ENCODE results near the gene MACROH2A2. TPM values are rescaled to one million over a fixed set of nuclear protein-coding genes. Genes with fewer than 3 reads are reported as not detected.

Gene MACROH2A2
- total RNA-seq, 2 experiments from 2014 or later = 3.6 to 4.2 TPM

- ChIA-PET CTCF (interaction anchor here (1.2 kb wide), 1 partner anchor 64 kb away, joined by 3 read pairs; no protein-coding TSS in a partner anchor), POLR2A (no interaction called here)
- H3K9me3 Mint-ChIP-seq (ENCODE audit: low read depth) = no peaks in the 10 kb centered on the region
- peaks cover 41% of the 10 kb centered on the region for H3K27me3 Mint-ChIP-seq
- H3K4me3 Mint-ChIP-seq = peak overlapping the region; percentile 74
- no peak overlapping the region for H3K27ac Mint-ChIP-seq
- H3K4me1 Mint-ChIP-seq = peaks cover 9% of the 10 kb centered on the region
- no peak for DNase-seq
- intact Hi-C loops (cut with DNase I, micrococcal nuclease) = no loop called here
- no peaks in the 10 kb centered on the region for H3K36me3 Mint-ChIP-seq (ENCODE audit: low read depth)
- ATAC-seq = no peak
Observed at GRCh38 chr10:70051848-70052247, 798 bp upstream of the MACROH2A2 start.

- ChIA-PET POLR2A (no interaction called here), CTCF (interaction anchor here (1.2 kb wide), 1 partner anchor 63 kb away, joined by 3 read pairs; no protein-coding TSS in a partner anchor)
- Mint-ChIP-seq H3K9me3 (ENCODE audit: low read depth) (no peaks in the 10 kb centered on the region), H3K4me3 (peak overlapping the region; percentile 74), H3K4me1 (peaks cover 9% of the 10 kb centered on the region), H3K27ac (no peak overlapping the region), H3K36me3 (ENCODE audit: low read depth) (no peaks in the 10 kb centered on the region), H3K27me3 (peaks cover 44% of the 10 kb centered on the region)
- intact Hi-C loops (cut with DNase I, micrococcal nuclease) = no loop called here
- DNase-seq = peak; percentile 46
- ATAC-seq = peak; percentile 58
Observed at GRCh38 chr10:70053218-70053840, 683 bp downstream of the MACROH2A2 start.

- Mint-ChIP-seq H3K4me3 (peak overlapping the region; percentile 74), H3K36me3 (ENCODE audit: low read depth) (no peaks in the 10 kb centered on the region), H3K27ac (no peak overlapping the region), H3K9me3 (ENCODE audit: low read depth) (no peaks in the 10 kb centered on the region), H3K4me1 (peaks cover 9% of the 10 kb centered on the region), H3K27me3 (peaks cover 44% of the 10 kb centered on the region)
- ChIA-PET CTCF (interaction anchor here (1.0 kb wide), 1 partner anchor 57 kb away, joined by 3 read pairs; no protein-coding TSS in a partner anchor), POLR2A (no interaction called here)
- DNase-seq (peak; percentile 38), ATAC-seq (no peak)
- intact Hi-C loops (cut with DNase I, micrococcal nuclease) = no loop called here
Observed at GRCh38 chr10:70053841-70054288, 1.2 kb downstream of the MACROH2A2 start.

- ATAC-seq (no peak), DNase-seq (no peak)
- H3K4me1 Mint-ChIP-seq = peaks cover 9% of the 10 kb centered on the region
- H3K9me3 Mint-ChIP-seq (ENCODE audit: low read depth) = no peaks in the 10 kb centered on the region
- POLR2A ChIA-PET = no interaction called here
- H3K27ac Mint-ChIP-seq = no peak overlapping the region
- intact Hi-C loops (cut with DNase I, micrococcal nuclease) = no loop called here
- H3K36me3 Mint-ChIP-seq (ENCODE audit: low read depth) = no peaks in the 10 kb centered on the region
- H3K27me3 Mint-ChIP-seq = peaks cover 44% of the 10 kb centered on the region
- CTCF ChIA-PET = interaction anchor here (0.8 to 1.1 kb wide), 3 partner anchors 39 to 92 kb away, joined by 3 to 4 read pairs (median 3); partner anchors contain the start of gene TYSND1
- H3K4me3 Mint-ChIP-seq = peak overlapping the region; percentile 3
Observed at GRCh38 chr10:70054902-70055301, 2.3 kb downstream of the MACROH2A2 start.

DNA sequence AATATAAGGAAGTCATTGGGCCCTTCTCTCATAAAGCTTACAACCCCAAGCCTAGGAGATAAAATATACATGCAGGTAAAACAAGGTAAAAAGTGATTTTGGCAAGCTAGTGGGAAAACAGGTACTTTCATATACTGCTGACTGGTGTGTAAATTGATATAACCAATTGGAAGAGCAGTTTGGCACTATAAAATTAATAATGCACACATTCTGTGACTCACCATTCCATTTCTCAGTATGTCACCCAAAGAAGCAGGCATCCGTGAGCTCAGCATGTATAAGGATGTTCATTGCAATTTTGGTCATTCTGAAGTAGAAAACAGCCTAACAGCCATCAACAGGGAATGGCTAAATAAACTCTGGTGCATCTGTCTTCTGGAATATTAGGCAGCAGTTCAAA is 2.9 kb downstream of the MACROH2A2 start:
- Mint-ChIP-seq H3K36me3 (ENCODE audit: low read depth) (no peaks in the 10 kb centered on the region), H3K27ac (no peak overlapping the region), H3K4me1 (peaks cover 9% of the 10 kb centered on the region), H3K27me3 (peaks cover 43% of the 10 kb centered on the region), H3K4me3 (no peak overlapping the region), H3K9me3 (ENCODE audit: low read depth) (no peaks in the 10 kb centered on the region)
- ChIA-PET POLR2A (no interaction called here), CTCF (interaction anchor here (1.1 to 1.4 kb wide), 2 partner anchors 38 to 91 kb away, joined by 3 to 5 read pairs; partner anchors contain the start of gene TYSND1)
- no peak for ATAC-seq
- no peak for DNase-seq
- intact Hi-C loops (cut with DNase I, micrococcal nuclease) = no loop called here

DNA sequence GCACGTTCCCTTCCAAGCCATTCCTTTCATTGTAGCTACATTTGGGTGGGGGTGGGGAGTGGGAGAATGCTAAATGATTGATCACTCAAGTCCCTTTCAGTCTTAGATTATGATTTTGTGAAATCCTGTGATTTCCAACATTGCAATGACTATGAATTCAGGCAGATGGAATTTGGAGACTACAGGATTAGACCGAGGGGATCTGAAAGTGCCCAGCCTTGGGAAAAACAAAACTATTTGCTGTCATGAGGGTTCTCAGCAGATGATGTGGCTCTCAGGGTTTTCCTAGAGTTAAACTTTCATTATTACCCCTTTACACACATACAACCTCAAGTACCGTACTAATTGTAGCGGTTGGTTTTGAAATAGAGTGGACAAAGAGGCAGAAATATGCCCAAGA is 4.7 kb downstream of the MACROH2A2 start:
- POLR2A ChIA-PET = no interaction called here

DNA sequence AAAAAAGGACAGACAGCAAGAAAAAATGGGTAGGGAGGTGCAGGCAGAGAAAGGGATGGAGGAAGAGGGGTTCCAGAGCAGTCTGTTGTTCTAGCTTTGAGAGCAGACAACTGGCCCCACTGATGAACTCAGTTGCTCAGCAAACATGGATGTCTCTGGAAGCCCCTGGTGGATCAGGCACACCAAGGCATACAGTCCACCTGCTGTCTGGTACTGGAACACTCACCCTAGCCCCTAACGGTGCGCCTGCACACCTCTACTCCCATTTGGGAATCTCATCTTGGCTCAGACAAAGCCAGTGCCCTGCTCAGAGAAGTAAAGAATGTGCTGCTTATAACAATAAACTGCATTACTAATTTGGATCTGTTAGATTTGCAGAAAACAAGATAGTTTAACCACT is 7.7 kb downstream of the MACROH2A2 start:
- DNase-seq (no peak), ATAC-seq (no peak)
- H3K36me3 Mint-ChIP-seq (ENCODE audit: low read depth) = no peaks in the 10 kb centered on the region
- peaks cover 9% of the 10 kb centered on the region for H3K27me3 Mint-ChIP-seq
- H3K9me3 Mint-ChIP-seq (ENCODE audit: low read depth) = no peaks in the 10 kb centered on the region
- ChIA-PET POLR2A (no interaction called here), CTCF (no interaction called here)
- no peak overlapping the region for H3K27ac Mint-ChIP-seq
- intact Hi-C loops (cut with DNase I, micrococcal nuclease) = no loop called here
- H3K4me1 Mint-ChIP-seq = peaks cover 2% of the 10 kb centered on the region
- no peak overlapping the region for H3K4me3 Mint-ChIP-seq

More for the DNA sequence above, 4.7 kb downstream of the MACROH2A2 start:
- Mint-ChIP-seq H3K9me3 (ENCODE audit: low read depth) (no peaks in the 10 kb centered on the region), H3K4me1 (peaks cover 4% of the 10 kb centered on the region), H3K27me3 (peaks cover 29% of the 10 kb centered on the region), H3K4me3 (no peak overlapping the region), H3K27ac (no peak overlapping the region), H3K36me3 (ENCODE audit: low read depth) (no peaks in the 10 kb centered on the region)
- CTCF ChIA-PET = no interaction called here
- ATAC-seq = no peak
- no peak for DNase-seq
- intact Hi-C loops (cut with DNase I, micrococcal nuclease) = no loop called here

DNA sequence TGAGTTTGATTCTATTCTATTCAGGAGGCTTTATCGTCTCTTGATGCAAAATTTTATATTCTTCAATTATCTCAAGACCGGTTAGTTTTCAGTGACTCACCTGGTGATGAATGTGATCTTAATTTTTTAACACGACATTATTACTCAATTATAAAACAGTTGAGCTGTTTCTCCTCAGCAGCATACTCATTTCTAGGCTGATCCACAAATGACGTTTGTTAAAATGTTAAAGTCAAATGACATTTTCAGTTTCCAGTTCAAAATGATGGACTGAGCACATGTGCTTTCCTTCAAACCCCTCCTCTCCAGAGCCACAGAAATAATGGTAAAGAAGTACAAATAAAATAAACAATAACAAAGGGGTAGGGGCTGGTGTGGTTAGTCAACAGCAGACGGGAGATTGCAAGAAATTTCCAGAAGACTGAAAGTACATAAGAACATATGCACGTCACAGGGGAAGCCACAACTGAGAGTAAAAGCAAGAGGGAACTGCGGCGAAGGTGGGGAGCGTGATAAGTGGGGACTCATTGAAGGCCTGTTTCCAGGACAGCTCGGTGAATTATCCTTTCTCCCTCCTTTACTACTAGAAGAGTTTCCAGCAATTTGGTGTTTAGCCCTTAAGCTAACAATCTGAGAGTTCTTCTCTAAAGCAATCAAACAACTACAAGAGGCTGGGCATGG is 10.9 kb downstream of the MACROH2A2 start:
- H3K9me3 Mint-ChIP-seq (ENCODE audit: low read depth) = no peaks in the 10 kb centered on the region
- no peaks in the 10 kb centered on the region for H3K36me3 Mint-ChIP-seq (ENCODE audit: low read depth)
- H3K4me1 Mint-ChIP-seq = peaks cover 2% of the 10 kb centered on the region
- DNase-seq (peak; percentile 24), ATAC-seq (peak; percentile 66)
- ChIA-PET POLR2A (interaction anchor here (0.6 kb wide), 1 partner anchor 111 kb away, joined by 3 read pairs; no protein-coding TSS in a partner anchor), CTCF (interaction anchor here (1.0 to 2.0 kb wide), 2 partner anchors 52 to 105 kb away, joined by 3 to 8 read pairs; no protein-coding TSS in a partner anchor)
- intact Hi-C loops (cut with DNase I, micrococcal nuclease) = no loop called here
- H3K27ac Mint-ChIP-seq = no peak overlapping the region
- H3K27me3 Mint-ChIP-seq = no peaks in the 10 kb centered on the region
- H3K4me3 Mint-ChIP-seq = no peak overlapping the region

DNA sequence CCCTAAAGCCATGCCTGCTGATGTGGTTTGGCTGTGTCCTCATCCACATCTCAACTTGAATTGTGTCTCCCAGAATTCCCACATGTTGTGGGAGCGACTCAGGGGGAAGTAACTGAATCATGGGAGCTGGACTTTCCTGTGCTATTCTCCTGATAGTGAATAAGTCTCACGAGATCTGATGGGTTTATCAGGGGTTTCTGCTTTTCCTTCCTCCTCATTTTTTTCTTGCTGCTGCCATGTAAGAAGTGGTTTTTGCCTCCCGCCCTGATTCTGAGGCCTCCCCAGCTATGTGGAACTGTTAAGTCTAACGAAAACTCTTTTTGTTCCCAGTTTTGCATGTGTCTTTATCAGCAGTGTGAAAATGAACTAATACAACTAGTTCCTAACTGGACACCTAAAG is 11.8 kb downstream of the MACROH2A2 start:
- intact Hi-C loops (cut with DNase I, micrococcal nuclease) = no loop called here
- no peaks in the 10 kb centered on the region for H3K27me3 Mint-ChIP-seq
- DNase-seq = no peak
- H3K4me3 Mint-ChIP-seq = no peak overlapping the region
- ChIA-PET CTCF (interaction anchor here (0.6 kb wide), 2 partner anchors 366 to 1899 kb away, joined by 3 read pairs; no protein-coding TSS in a partner anchor), POLR2A (interaction anchor here (0.6 kb wide), 1 partner anchor 110 kb away, joined by 3 read pairs; no protein-coding TSS in a partner anchor)
- no peak for ATAC-seq
- no peak overlapping the region for H3K27ac Mint-ChIP-seq
- no peaks in the 10 kb centered on the region for H3K36me3 Mint-ChIP-seq (ENCODE audit: low read depth)
- peaks cover 2% of the 10 kb centered on the region for H3K4me1 Mint-ChIP-seq
- no peaks in the 10 kb centered on the region for H3K9me3 Mint-ChIP-seq (ENCODE audit: low read depth)

- CTCF ChIA-PET = interaction anchor here (0.6 to 1.4 kb wide), 2 partner anchors 108 to 299 kb away, joined by 3 to 4 read pairs; no protein-coding TSS in a partner anchor
- H3K9me3 Mint-ChIP-seq (ENCODE audit: low read depth) = no peaks in the 10 kb centered on the region
- ATAC-seq = no peak
Observed at GRCh38 chr10:70066190-70066589, 13.5 kb downstream of the MACROH2A2 start.

DNA sequence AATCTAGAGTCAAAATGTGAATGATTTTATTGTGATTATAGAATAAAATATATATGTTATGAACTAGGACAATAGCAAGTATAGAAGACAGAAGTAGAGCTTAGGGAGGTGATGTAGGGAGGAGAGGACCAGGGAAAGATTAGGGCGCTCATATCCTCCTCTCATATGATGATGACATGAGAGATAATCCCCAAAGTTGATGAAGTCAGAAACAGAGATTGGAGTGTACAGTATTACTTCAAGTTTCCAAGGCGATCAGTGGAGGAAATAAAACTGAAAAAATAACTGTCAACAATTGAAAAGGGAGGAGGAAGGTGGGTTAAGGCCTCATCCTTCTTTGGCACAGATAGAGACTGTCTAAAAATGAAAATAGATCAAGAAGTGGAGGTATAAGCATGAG is 14.9 kb downstream of the MACROH2A2 start:
- H3K27ac Mint-ChIP-seq = no peak overlapping the region
- H3K4me3 Mint-ChIP-seq = no peak overlapping the region
- no peak for DNase-seq
- intact Hi-C loops (cut with DNase I, micrococcal nuclease) = no loop called here
- H3K9me3 Mint-ChIP-seq (ENCODE audit: low read depth) = no peaks in the 10 kb centered on the region
- H3K4me1 Mint-ChIP-seq = peaks cover 2% of the 10 kb centered on the region
- CTCF ChIA-PET = interaction anchor here (0.5 to 0.7 kb wide), 2 partner anchors 133 to 807 kb away, joined by 3 read pairs; no protein-coding TSS in a partner anchor
- no peaks in the 10 kb centered on the region for H3K36me3 Mint-ChIP-seq (ENCODE audit: low read depth)
- POLR2A ChIA-PET = no interaction called here
- no peak for ATAC-seq
- no peaks in the 10 kb centered on the region for H3K27me3 Mint-ChIP-seq

More at GRCh38 chr10:70066190-70066589, 13.5 kb downstream of the MACROH2A2 start:
- H3K36me3 Mint-ChIP-seq (ENCODE audit: low read depth) = no peaks in the 10 kb centered on the region
- intact Hi-C loops (cut with DNase I, micrococcal nuclease) = no loop called here
- no peak overlapping the region for H3K27ac Mint-ChIP-seq
- POLR2A ChIA-PET = no interaction called here
- DNase-seq = no peak
- no peak overlapping the region for H3K4me3 Mint-ChIP-seq
- H3K4me1 Mint-ChIP-seq = peaks cover 2% of the 10 kb centered on the region
- no peaks in the 10 kb centered on the region for H3K27me3 Mint-ChIP-seq

All from activated CD4-positive, alpha-beta T cell treated with anti-CD3 and anti-CD28 coated beads for 36 hours (primary cell).